Keratinocyte (primary cell): ENCODE data around the gene AXL.

ENCODE experiments used
- EZH2 ChIP-seq: IDR thresholded peaks from one replicate; pipeline ENCODE4 v1.6.1; 2012; ENCODE audit warnings: inconsistent platforms, mild to moderate bottlenecking, low read length, moderate library complexity
- TF ChIP-seq, protein P1 (sequence below), 3 experiments: IDR thresholded peaks in 1 of 3; conservative IDR thresholded peaks in 1 of 3; optimal IDR thresholded peaks in 1 of 3; 2 replicates in 2 of 3; 3 replicates in 1 of 3; pipeline versions ENCODE3 to v1.5.1; 2011; ENCODE audit warnings: low read length in 3 of 3, mild to moderate bottlenecking in 3 of 3, moderate library complexity in 2 of 3, control low read depth in 1 of 3, inconsistent platforms in 1 of 3; ENCODE audit not compliant: insufficient read depth in 2 of 3; ENCODE audit errors: extremely low read depth in 1 of 3

DNA sequence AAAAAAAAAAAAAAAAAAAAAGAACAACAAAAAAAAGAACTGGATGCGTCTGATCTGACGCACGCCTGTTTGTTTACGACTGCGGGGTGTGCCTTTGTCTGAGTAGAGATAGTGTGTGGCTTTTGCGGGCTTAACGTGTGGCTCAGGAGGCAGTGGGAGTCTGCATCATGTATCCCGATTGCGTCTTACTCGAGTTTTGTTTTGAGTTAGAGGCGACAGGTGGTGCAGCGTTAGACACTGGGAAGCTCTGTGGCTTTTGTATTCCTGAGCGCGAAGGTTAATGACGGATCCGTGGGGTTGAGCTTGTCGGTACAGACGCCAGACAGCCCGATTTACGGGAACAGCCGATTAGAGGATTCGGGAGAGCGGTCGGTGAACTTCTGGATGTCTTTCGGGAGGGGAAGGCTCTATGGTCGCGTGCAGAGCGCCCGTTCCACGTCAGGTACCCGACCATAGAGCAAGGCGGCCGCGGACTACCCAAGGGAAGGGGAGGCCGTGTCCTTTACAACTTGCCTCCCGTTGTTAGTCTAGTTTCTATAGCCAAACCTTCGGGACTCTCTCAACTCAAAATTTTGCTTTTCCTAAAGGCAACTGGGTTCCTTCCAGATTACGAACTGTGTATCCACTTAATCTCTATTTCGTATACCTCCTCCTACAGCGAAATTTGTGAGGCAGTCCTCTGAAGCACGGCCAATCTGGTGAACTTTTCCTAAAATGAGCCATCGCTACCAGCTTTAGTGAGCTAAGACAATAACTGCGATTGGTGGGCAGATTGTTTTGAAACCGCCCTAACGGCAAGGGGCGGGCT is 44.2 kb downstream of the AXL start:
- TF ChIP-seq, protein P1, sequence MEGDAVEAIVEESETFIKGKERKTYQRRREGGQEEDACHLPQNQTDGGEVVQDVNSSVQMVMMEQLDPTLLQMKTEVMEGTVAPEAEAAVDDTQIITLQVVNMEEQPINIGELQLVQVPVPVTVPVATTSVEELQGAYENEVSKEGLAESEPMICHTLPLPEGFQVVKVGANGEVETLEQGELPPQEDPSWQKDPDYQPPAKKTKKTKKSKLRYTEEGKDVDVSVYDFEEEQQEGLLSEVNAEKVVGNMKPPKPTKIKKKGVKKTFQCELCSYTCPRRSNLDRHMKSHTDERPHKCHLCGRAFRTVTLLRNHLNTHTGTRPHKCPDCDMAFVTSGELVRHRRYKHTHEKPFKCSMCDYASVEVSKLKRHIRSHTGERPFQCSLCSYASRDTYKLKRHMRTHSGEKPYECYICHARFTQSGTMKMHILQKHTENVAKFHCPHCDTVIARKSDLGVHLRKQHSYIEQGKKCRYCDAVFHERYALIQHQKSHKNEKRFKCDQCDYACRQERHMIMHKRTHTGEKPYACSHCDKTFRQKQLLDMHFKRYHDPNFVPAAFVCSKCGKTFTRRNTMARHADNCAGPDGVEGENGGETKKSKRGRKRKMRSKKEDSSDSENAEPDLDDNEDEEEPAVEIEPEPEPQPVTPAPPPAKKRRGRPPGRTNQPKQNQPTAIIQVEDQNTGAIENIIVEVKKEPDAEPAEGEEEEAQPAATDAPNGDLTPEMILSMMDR (optimal IDR thresholded peaks at IDR 0.05 in 1 of 3, IDR thresholded peaks at IDR 0.05 in 1 of 3, conservative IDR thresholded peaks at IDR 0.05 in 1 of 3; ENCODE audit: extremely low read depth in 1 of 3, insufficient read depth in 2 of 3, low read length in 3 of 3) = no peak
- no peak for TF ChIP-seq EZH2
